A549 (cell line): ENCODE results near the gene PUM1.
A peak's percentile ranks its signal among the peaks of the same experiment; 100 is the strongest.

Experiments
- JUN ChIP-seq, 2 experiments: fragments of >200 bp; sonication (Bioruptor Twin); formaldehyde crosslinking; IDR thresholded peaks; 2 replicates in 1 of 2; 3 replicates in 1 of 2; pipeline ENCODE4 v1.6.1; 2016 to 2017
- MYC ChIP-seq: IDR thresholded peaks from 2 replicates; pipeline ENCODE4 v1.6.1; 2012; ENCODE audit warnings: mild to moderate bottlenecking, inconsistent platforms, low read length, improper control_type of control experiment, borderline replicate concordance
- POLR2A ChIP-seq: IDR thresholded peaks from 2 replicates; pipeline ENCODE4 v1.6.1; 2012; ENCODE audit warnings: mild to moderate bottlenecking, low read length
- SMC3 ChIP-seq: fragments of >200 bp; sonication (Bioruptor Twin); formaldehyde crosslinking; IDR thresholded peaks from 3 replicates; pipeline ENCODE4 v1.6.1; 2018; ENCODE audit warnings: inconsistent platforms
- TF ChIP-seq, protein P1 (sequence below): fragments of >200 bp; sonication (Bioruptor Twin); formaldehyde crosslinking; IDR thresholded peaks from 3 replicates; pipeline ENCODE4 v1.5.1; 2016
- TF ChIP-seq, protein P2 (sequence below): fragments of 200-600 bp; sonication (generic); IDR thresholded peaks from 2 replicates; pipeline ENCODE4 v1.6.1; 2016; ENCODE audit warnings: antibody characterized with exemption, mild to moderate bottlenecking, moderate library complexity
- TF ChIP-seq, protein P3 (sequence below): IDR thresholded peaks from 2 replicates; pipeline ENCODE4 v1.6.1; 2012

DNA sequence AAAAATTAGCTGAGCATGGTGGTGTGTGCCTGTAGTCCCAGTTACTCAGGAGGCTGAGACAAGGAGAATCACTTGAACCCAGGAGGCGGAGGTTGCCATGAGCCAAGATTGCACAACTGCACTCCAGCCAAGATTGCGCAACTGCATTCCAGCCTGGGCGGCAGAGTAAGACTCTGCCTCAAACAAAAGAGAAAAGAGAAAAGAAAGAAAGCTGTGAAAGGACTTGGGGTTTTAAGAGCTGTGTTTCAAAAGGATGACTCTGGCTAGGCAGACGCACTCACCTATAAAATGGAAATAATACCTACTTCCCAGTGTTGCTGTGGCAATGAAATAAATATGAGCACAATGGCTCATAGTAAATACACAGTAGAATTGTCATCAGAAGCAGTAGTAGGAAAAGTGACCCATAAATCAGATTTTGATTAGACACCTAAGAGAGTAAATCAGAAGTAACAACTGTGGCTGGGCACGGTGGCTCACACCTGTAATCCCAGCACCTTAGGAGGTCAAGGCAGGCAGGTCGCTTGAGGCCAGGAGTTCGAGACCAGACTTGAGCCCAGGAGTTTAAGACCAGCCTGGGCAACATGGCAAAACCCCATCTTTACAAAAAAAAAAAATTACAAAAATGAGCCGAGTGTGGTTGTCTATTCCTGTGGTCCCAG, 45.9 kb upstream of the PUM1 start:
- no peak for TF ChIP-seq POLR2A
- TF ChIP-seq, protein P1, sequence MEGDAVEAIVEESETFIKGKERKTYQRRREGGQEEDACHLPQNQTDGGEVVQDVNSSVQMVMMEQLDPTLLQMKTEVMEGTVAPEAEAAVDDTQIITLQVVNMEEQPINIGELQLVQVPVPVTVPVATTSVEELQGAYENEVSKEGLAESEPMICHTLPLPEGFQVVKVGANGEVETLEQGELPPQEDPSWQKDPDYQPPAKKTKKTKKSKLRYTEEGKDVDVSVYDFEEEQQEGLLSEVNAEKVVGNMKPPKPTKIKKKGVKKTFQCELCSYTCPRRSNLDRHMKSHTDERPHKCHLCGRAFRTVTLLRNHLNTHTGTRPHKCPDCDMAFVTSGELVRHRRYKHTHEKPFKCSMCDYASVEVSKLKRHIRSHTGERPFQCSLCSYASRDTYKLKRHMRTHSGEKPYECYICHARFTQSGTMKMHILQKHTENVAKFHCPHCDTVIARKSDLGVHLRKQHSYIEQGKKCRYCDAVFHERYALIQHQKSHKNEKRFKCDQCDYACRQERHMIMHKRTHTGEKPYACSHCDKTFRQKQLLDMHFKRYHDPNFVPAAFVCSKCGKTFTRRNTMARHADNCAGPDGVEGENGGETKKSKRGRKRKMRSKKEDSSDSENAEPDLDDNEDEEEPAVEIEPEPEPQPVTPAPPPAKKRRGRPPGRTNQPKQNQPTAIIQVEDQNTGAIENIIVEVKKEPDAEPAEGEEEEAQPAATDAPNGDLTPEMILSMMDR, result no peak
- 0 out of 5 replicates have a peak, but pooled peaks of 1 of the 2 experiments have one; percentile 31 for TF ChIP-seq JUN (IDR thresholded peaks at IDR 0.05)
- TF ChIP-seq MYC, result no peak
- TF ChIP-seq SMC3, result no peak
- TF ChIP-seq, protein P2, sequence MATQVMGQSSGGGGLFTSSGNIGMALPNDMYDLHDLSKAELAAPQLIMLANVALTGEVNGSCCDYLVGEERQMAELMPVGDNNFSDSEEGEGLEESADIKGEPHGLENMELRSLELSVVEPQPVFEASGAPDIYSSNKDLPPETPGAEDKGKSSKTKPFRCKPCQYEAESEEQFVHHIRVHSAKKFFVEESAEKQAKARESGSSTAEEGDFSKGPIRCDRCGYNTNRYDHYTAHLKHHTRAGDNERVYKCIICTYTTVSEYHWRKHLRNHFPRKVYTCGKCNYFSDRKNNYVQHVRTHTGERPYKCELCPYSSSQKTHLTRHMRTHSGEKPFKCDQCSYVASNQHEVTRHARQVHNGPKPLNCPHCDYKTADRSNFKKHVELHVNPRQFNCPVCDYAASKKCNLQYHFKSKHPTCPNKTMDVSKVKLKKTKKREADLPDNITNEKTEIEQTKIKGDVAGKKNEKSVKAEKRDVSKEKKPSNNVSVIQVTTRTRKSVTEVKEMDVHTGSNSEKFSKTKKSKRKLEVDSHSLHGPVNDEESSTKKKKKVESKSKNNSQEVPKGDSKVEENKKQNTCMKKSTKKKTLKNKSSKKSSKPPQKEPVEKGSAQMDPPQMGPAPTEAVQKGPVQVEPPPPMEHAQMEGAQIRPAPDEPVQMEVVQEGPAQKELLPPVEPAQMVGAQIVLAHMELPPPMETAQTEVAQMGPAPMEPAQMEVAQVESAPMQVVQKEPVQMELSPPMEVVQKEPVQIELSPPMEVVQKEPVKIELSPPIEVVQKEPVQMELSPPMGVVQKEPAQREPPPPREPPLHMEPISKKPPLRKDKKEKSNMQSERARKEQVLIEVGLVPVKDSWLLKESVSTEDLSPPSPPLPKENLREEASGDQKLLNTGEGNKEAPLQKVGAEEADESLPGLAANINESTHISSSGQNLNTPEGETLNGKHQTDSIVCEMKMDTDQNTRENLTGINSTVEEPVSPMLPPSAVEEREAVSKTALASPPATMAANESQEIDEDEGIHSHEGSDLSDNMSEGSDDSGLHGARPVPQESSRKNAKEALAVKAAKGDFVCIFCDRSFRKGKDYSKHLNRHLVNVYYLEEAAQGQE, result no peak
- TF ChIP-seq, protein P3, sequence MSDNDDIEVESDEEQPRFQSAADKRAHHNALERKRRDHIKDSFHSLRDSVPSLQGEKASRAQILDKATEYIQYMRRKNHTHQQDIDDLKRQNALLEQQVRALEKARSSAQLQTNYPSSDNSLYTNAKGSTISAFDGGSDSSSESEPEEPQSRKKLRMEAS, result no peak
